PFSK-1 (cell line): ENCODE results near the gene MARCHF9.

ENCODE experiments used
- FOXP2 ChIP-seq: optimal IDR thresholded peaks from 2 replicates; pipeline ENCODE3; 2011; ENCODE audit warnings: borderline replicate concordance, control low read depth, inconsistent platforms; ENCODE audit not compliant: insufficient read depth; ENCODE audit errors: extremely low read length, extremely low read depth
- POLR2AphosphoS5 ChIP-seq: IDR thresholded peaks from 2 replicates; pipeline ENCODE4 v1.6.1; 2012; ENCODE audit warnings: low read depth, mild to moderate bottlenecking, control low read depth, low read length, moderate library complexity
- REST ChIP-seq, 2 experiments: IDR thresholded peaks; 2 replicates each; pipeline versions ENCODE4 v1.6.1 to v1.8.0; 2011 to 2012; ENCODE audit warnings: low read depth in 2 of 2, low read length in 2 of 2, control low read depth in 1 of 2, inconsistent platforms in 1 of 2, mild to moderate bottlenecking in 1 of 2, moderate library complexity in 1 of 2; ENCODE audit not compliant: insufficient read depth in 1 of 2
- SIN3A ChIP-seq: IDR thresholded peaks from 2 replicates; pipeline ENCODE4 v1.6.1; 2012; ENCODE audit warnings: mild to moderate bottlenecking, low read length, moderate library complexity, borderline replicate concordance; ENCODE audit not compliant: insufficient read depth
- TAF1 ChIP-seq: IDR thresholded peaks from 2 replicates; pipeline ENCODE4 v1.6.1; 2012; ENCODE audit warnings: low read length, control low read depth, borderline replicate concordance; ENCODE audit not compliant: insufficient read depth

- TF ChIP-seq REST (IDR thresholded peaks at IDR 0.05; ENCODE audit: insufficient read depth in 1 of 2, low read depth in 2 of 2, low read length in 2 of 2) (no peak), POLR2AphosphoS5 (no peak), FOXP2 (no peak), TAF1 (no peak), SIN3A (no peak)
Observed at GRCh38 chr12:57803319-57803893, 48.5 kb downstream of the MARCHF9 start.
